SK-MEL-5 (cell line): ENCODE results near the gene SLC22A7. TPM values are rescaled to one million over a fixed set of nuclear protein-coding genes. Genes with fewer than 3 reads are reported as not detected.
"Not testable (repeated sequence)": the region's sequence is repeated elsewhere in the genome, so short reads cannot be mapped to it uniquely, and the experiment has no call there.

Source experiments
- DNase-seq: peaks from one replicate; pipeline ENCODE4 v3.0.0-alpha.2; 2016; ENCODE audit warnings: low read depth, low spot score
- in situ Hi-C: cut with HindIII; loops from 2 replicates; pipeline ENCODE4 v1.10.0; 2016; ENCODE audit warnings: low sequenced_read_pairs, high pct_unique_total_duplicates, low pct_unique_long_range_greater_than_20kb
- total RNA-seq: library from RNA; depleted of rRNA; stranded (reverse); fragments of >200 nt; shearing (Covaris generic); gene quantifications from 2 replicates; pipeline ENCODE4 v1.2.3, GENCODE V29; 2014

SLC22A7 gene
- total RNA-seq, 1 experiment from 2014 or later = not detected

DNA sequence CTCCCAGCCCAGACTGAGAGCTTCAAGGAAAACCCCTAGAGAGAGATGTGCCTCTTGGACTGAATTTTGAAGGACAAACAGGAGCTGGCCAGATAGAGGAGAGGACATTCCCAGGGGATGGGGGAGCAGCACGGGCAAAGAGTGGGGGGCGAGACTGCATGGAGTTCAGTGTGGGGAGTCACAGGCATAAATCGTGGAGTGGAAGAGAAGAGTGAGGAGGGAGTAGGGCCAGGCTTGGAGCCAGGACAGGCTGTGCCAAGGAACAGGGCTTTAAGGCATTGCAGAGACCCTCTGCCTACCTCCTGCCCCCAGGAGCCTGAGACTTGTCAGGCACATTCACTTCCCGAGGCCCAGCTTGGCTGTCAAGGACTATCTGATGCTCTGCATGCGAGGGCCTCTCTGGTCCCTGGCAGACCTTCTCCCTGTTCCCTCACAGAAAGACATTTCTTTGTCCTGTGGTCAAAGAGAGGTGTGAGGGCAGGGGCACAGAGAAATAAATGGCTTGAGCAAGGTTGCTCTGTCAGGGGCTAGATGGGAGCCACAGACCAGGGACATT lies 5.2 kb upstream of the SLC22A7 start:
- DNase-seq = no peak
- in situ Hi-C loops = no loop called here

GRCh38 chr6:43293698-43294097 lies 4.4 kb upstream of the SLC22A7 start:
- in situ Hi-C loops = no loop called here
- DNase-seq = no peak

GRCh38 chr6:43294536-43294935 lies 3.5 kb upstream of the SLC22A7 start:
- in situ Hi-C loops = no loop called here
- DNase-seq = no peak

- in situ Hi-C loops = no loop called here
- no peak for DNase-seq
These were observed 2.6 kb upstream of the SLC22A7 start for GRCh38 chr6:43295456-43295855.

- DNase-seq = no peak
- in situ Hi-C loops = no loop called here
These were observed 1.1 kb upstream of the SLC22A7 start for GRCh38 chr6:43296780-43297497.

DNA sequence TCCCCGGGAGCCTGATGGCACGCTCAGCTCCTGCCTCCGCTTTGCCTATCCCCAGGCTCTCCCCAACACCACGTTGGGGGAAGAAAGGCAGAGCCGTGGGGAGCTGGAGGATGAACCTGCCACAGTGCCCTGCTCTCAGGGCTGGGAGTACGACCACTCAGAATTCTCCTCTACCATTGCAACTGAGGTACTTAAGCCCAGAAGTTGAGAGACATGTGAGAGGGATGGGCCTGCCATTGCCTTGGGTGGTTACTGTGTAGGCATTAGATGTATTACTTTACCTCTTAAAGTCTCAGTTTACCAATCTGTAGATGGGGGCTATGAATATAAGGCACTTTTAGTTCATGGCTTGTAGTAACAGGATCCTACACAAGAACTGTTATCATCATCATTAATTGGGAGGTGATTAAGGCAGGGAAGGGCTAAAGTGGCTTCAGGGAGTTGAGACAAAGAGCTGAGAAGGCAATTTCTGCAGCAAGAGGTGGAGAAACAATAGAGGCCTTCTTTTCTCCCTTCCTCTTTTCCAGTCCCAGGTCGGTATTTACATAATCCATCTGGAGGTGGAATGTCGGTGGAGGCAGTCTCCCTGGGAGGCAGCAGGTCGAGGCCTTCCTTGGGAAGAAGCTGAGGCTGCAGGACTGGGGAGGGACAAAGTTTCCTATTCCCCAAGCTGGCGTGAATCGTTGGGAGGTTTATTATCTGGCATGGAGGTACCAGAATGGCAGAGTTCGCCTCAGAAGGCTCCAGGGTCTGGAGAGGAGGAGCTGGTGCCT lies 691 bp downstream of the SLC22A7 start:
- in situ Hi-C loops = no loop called here

GRCh38 chr6:43299338-43300293 lies 1.6 kb downstream of the SLC22A7 start:
- DNase-seq = no peak
- in situ Hi-C loops = no loop called here

More for the DNA sequence above, 691 bp downstream of the SLC22A7 start:
- no peak for DNase-seq

DNA sequence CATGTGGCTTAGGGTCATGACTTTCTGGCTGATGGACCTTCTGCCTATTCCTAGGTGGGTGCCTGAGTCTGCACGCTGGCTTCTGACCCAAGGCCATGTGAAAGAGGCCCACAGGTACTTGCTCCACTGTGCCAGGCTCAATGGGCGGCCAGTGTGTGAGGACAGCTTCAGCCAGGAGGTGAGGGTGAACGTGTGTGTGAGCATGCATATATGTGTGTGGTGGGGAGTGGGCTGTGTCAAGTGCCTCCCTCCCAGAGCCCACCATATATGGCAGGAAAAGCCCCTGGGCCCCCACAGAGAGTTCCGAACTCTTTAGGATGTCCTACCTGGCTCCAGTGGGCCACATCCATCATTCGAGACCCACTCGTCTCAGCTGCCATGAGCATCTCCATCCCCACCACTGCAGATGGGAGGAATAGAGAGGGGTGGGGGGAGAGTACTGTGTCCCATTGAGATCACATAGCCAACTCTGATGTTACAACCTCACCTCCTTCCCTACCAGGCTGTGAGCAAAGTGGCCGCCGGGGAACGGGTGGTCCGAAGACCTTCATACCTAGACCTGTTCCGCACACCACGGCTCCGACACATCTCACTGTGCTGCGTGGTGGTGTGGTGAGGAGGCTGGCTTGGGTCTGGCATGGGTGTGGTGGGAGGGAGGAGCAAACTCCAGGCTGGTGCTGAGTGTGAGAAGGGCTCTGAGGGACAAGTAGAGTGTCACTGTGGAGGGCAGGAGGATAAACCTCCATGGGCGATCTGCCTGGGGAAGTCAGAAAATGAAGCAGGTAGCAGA lies 3.2 kb downstream of the SLC22A7 start:
- no peak for DNase-seq
- in situ Hi-C loops = no loop called here

GRCh38 chr6:43302126-43302525 lies 4.1 kb downstream of the SLC22A7 start:
- in situ Hi-C loops = no loop called here
- DNase-seq = no peak

GRCh38 chr6:43303006-43303405 lies 4.9 kb downstream of the SLC22A7 start:
- in situ Hi-C loops, DNase-seq: not testable (repeated sequence)

- in situ Hi-C loops = no loop called here
- DNase-seq = no peak
These were observed 5.8 kb downstream of the SLC22A7 start for GRCh38 chr6:43303751-43304331.

GRCh38 chr6:43304361-43304760 lies 6.3 kb downstream of the SLC22A7 start:
- no peak for DNase-seq
- in situ Hi-C loops = no loop called here

GRCh38 chr6:43304882-43305281 lies 6.8 kb downstream of the SLC22A7 start:
- DNase-seq = no peak
- in situ Hi-C loops = no loop called here

GRCh38 chr6:43306086-43306485 lies 8.0 kb downstream of the SLC22A7 start:
- DNase-seq = no peak
- in situ Hi-C loops = no loop called here

DNA sequence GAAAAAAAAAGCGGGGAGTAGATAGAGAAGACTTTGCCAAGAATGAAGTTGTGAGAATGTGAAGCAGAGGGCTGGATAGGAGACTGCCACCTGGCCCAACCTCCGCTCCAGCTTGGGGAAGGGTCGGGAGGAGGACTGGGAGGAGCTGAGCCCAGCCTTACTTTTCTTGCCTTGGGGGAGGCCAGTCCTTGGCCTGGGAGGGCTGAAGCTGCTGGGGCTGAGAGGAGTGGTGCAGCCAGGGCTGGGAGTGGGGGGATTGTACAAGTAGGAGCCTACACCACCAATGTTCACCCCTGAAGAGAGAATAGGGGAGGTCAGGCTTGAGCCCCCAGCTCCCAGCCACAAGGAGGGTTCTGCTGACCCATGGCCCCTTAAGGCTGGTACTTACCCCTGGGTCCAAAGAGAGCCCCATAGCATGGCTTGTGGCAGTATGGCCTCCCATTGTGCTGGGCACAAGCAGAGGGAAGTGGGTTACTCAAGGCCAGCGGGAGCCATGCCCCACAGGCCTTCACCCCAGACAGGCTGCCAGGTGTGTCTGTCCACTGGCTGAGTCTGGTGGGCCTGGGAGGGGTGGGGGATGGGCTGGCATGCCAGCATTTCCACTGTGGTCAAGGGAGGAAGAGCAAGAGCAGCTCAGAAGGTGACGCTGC lies 9.5 kb downstream of the SLC22A7 start:
- in situ Hi-C loops = no loop called here

More for the DNA sequence above, 9.5 kb downstream of the SLC22A7 start:
- no peak for DNase-seq
